RWPE1 (cell line): Measurements from ENCODE around the gene CIROP.

Source experiments
- CTCF ChIA-PET: fragments of 350-600 bp; sonication (Branson Sonifier 250); formaldehyde crosslinking; extraction: SDS; loops from one replicate; lab custom pipeline; 2021; lab: Yijun Ruan, JAX
- POLR2A ChIA-PET: fragments of 400-600 bp; formaldehyde crosslinking; extraction: SDS; loops from one replicate; lab custom pipeline; 2020; ENCODE audit warnings: antibody characterized with exemption; ENCODE audit not compliant: low non-redundant PET; lab: Yijun Ruan, JAX
- DNase-seq: peaks from one replicate; pipeline ENCODE4 v3.0.0; 2012; ENCODE audit warnings: low spot score
- H3K27ac ChIP-seq: fragments of 450-650 bp; 2 replicates; pipeline ENCODE4 v1.5.1; 2017
- CTCF ChIP-seq: fragments of 450-650 bp; conservative IDR thresholded peaks from 2 replicates; pipeline ENCODE4 v1.5.1; 2017; ENCODE audit warnings: low read depth, mild to moderate bottlenecking

CIROP gene

GRCh38 chr14:23056145-23056955 lies 48.4 kb downstream of the CIROP start:
- CTCF ChIA-PET: interaction anchor here (0.6 to 4.5 kb wide), 17 partner anchors 10 to 306 kb away, joined by 3 to 69 read pairs (median 3); partner anchors contain the start of genes ACIN1, C14orf119 and HAUS4
- peak; percentile 80 for TF ChIP-seq CTCF
- peak overlapping the region; percentile 95 for H3K27ac ChIP-seq
- DNase-seq: peak; percentile 83
- POLR2A ChIA-PET: no interaction called here

- TF ChIP-seq CTCF: no peak
- DNase-seq: no peak
- H3K27ac ChIP-seq: peak overlapping the region; percentile 95
- CTCF ChIA-PET: interaction anchor here (0.8 to 4.5 kb wide), 5 partner anchors 9 to 69 kb away, joined by 5 to 69 read pairs (median 5); partner anchors contain the start of gene PSMB11
- POLR2A ChIA-PET: no interaction called here
These were observed 49.1 kb downstream of the CIROP start for GRCh38 chr14:23055621-23056144.

GRCh38 chr14:23055147-23055550 lies 49.6 kb downstream of the CIROP start:
- POLR2A ChIA-PET: no interaction called here
- DNase-seq: no peak
- H3K27ac ChIP-seq: peak overlapping the region; percentile 95
- CTCF ChIA-PET: interaction anchor here (0.8 to 4.5 kb wide), 4 partner anchors 8 to 69 kb away, joined by 5 to 69 read pairs (median 5); partner anchors contain the start of gene PSMB11
- no peak for TF ChIP-seq CTCF

GRCh38 chr14:23054000-23054811 lies 50.6 kb downstream of the CIROP start:
- ChIA-PET CTCF (interaction anchor here (0.6 to 1.6 kb wide), 4 partner anchors 15 to 1837 kb away, joined by 3 to 5 read pairs (median 4); no protein-coding TSS in a partner anchor), POLR2A (no interaction called here)
- peak overlapping the region; percentile 23 for H3K27ac ChIP-seq
- no peak for DNase-seq
- TF ChIP-seq CTCF: no peak

- ChIA-PET POLR2A (no interaction called here), CTCF (interaction anchor here (0.6 kb wide), 1 partner anchor 1836 kb away, joined by 3 read pairs; no protein-coding TSS in a partner anchor)
- no peak for DNase-seq
- peak overlapping the region; percentile 23 for H3K27ac ChIP-seq
- TF ChIP-seq CTCF: no peak
These were observed 51.4 kb downstream of the CIROP start for GRCh38 chr14:23053426-23053825.

- ChIA-PET CTCF (interaction anchor here (1.1 kb wide), 1 partner anchor 88 kb away, joined by 3 read pairs; no protein-coding TSS in a partner anchor), POLR2A (no interaction called here)
- DNase-seq: no peak
- peak overlapping the region; percentile 46 for H3K27ac ChIP-seq
- TF ChIP-seq CTCF: no peak
These were observed 52.1 kb downstream of the CIROP start for GRCh38 chr14:23052671-23053070.
